HAP-1 (cell line): ENCODE results near the gene DPYSL5.
A peak's percentile ranks its signal among the peaks of the same experiment; 100 is the strongest.

Source experiments
- DNase-seq, 2 experiments: peaks; one replicate each; pipeline ENCODE4 v3.0.0-alpha.2; 2016 to 2020; ENCODE audit warnings: low spot score in 2 of 2
- H3K27me3 ChIP-seq: fragments of 250-450 bp; sonication (Bioruptor Pico); 2 replicates; pipeline ENCODE4 v1.5.1; 2020; ENCODE audit warnings: low read depth, mild to moderate bottlenecking, moderate library complexity
- H3K36me3 ChIP-seq: fragments of 250-450 bp; sonication (Bioruptor Pico); replicated peaks from 2 replicates; pipeline ENCODE4 v1.5.1; 2020; ENCODE audit warnings: mild to moderate bottlenecking
- H3K4me1 ChIP-seq: fragments of 250-450 bp; sonication (Bioruptor Pico); 2 replicates; pipeline ENCODE4 v1.5.1; 2020; ENCODE audit warnings: mild to moderate bottlenecking
- H3K4me3 ChIP-seq: fragments of 250-450 bp; sonication (Bioruptor Pico); 2 replicates; pipeline ENCODE4 v1.5.1; 2020; ENCODE audit warnings: mild to moderate bottlenecking, moderate library complexity
- H3K9me3 ChIP-seq: fragments of 250-450 bp; sonication (Bioruptor Pico); 2 replicates; pipeline ENCODE4 v1.5.1; 2020; ENCODE audit warnings: mild to moderate bottlenecking, moderate library complexity
- in situ Hi-C: fragments of 300-500 bp; cut with MboI; formaldehyde crosslinking; loops from 3 replicates; pipeline ENCODE4 v1.14.3; 2020; ENCODE audit warnings: low sequenced_read_pairs, inconsistent platforms, mixed read lengths

DPYSL5 gene

GRCh38 chr2:26905341-26906198, 57.6 kb downstream of the DPYSL5 start:
- no peaks in the 10 kb centered on the region for H3K9me3 ChIP-seq
- peaks cover 14% of the 10 kb centered on the region for H3K4me1 ChIP-seq
- no peak overlapping the region for H3K4me3 ChIP-seq
- no peaks in the 10 kb centered on the region for H3K27me3 ChIP-seq
- no peak for DNase-seq
- H3K36me3 ChIP-seq = peaks cover 38% of the 10 kb centered on the region
- in situ Hi-C loops = no loop called here

DNA sequence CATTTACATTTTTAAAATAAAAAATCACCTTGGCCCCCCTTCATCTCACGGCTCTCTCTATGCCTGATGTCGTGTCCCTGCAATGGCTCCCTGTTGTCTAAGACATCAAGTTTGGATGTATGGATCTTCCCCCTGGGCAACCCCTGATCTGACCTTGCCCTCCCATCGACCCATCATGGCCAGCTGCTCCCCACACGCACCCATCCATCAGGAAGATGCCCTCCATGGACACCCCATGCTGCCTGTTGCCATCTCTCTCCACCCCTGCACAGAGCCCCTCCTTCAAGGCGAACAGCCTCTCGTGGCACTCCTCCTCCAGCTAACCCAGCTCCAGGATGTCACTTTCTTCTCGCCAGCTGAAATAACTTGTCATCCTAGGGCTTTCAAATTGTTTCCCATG, 59.5 kb downstream of the DPYSL5 start:
- in situ Hi-C loops = no loop called here
- Histone ChIP-seq H3K27me3 (no peaks in the 10 kb centered on the region), H3K9me3 (no peaks in the 10 kb centered on the region), H3K36me3 (peaks cover 28% of the 10 kb centered on the region), H3K4me1 (peaks cover 12% of the 10 kb centered on the region), H3K4me3 (no peak overlapping the region)
- no peak for DNase-seq

DNA sequence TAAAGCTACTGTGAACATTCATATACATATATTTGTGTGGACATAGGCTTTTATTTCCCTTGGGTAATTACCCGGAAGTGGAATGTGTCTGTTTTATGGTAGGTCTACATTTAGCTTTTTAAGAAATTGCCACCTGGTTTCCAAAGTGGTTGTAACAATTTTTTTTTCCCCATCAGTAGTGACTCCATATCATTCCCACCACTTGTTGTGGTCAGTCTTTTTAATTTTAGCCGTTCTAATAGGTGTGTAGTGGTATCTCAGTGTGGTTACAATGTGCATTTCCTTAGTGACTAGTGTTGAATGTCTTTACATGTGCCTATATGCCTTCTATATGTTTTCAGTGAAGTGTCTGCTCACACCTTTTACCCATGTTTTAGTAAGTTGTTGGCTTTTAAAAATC, 62.2 kb downstream of the DPYSL5 start:
- no peak for DNase-seq
- in situ Hi-C loops = no loop called here
- H3K27me3 ChIP-seq = no peaks in the 10 kb centered on the region
- H3K4me1 ChIP-seq = peaks cover 12% of the 10 kb centered on the region
- H3K36me3 ChIP-seq = peaks cover 24% of the 10 kb centered on the region
- no peak overlapping the region for H3K4me3 ChIP-seq
- H3K9me3 ChIP-seq = no peaks in the 10 kb centered on the region

GRCh38 chr2:26911911-26912861, 64.3 kb downstream of the DPYSL5 start:
- H3K4me3 ChIP-seq = no peak overlapping the region
- no peaks in the 10 kb centered on the region for H3K9me3 ChIP-seq
- no peaks in the 10 kb centered on the region for H3K27me3 ChIP-seq
- in situ Hi-C loops = no loop called here
- peak; percentile 75 to 77 for DNase-seq
- peaks cover 12% of the 10 kb centered on the region for H3K4me1 ChIP-seq
- H3K36me3 ChIP-seq = peaks cover 19% of the 10 kb centered on the region

- Histone ChIP-seq H3K27me3 (no peaks in the 10 kb centered on the region), H3K4me1 (peaks cover 4% of the 10 kb centered on the region), H3K36me3 (peaks cover 19% of the 10 kb centered on the region), H3K9me3 (no peaks in the 10 kb centered on the region), H3K4me3 (no peak overlapping the region)
- in situ Hi-C loops = no loop called here
- no peak for DNase-seq
Measured at GRCh38 chr2:26913606-26913998, 65.7 kb downstream of the DPYSL5 start.

DNA sequence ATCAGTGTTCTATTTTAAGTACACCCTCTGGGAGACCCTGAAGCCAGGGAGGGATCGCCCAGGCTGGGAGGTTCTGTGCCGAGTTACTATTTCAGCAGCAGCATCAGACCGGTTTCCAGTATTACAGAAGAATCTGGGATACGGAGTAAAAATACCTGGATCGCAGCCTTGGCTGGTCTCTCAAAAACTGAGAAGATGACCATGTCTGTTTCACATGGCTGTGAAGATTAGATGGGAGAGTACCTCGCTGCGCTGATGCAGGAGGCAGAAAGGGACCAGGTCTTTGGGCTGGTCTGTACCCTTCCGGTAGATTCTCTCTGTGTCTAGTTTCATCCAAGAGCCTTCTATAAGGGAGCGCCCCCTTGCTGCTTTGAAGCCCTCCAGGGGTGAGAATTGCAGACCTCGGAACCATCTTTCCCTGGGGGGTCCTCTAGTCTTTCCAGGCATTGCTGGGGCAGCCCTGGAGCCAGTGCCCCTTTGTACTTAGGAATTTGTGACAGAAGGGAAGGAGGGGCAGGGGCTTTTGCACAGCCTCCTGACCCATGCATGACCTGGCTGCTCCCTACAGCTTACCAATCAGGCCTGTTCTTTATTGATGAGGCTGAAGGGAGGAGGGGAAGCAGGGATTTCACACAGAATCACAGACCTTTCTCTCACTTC, 66.2 kb downstream of the DPYSL5 start:
- Histone ChIP-seq H3K9me3 (no peaks in the 10 kb centered on the region), H3K4me3 (no peak overlapping the region), H3K27me3 (no peaks in the 10 kb centered on the region), H3K4me1 (peaks cover 4% of the 10 kb centered on the region), H3K36me3 (peaks cover 19% of the 10 kb centered on the region)
- no peak for DNase-seq
- in situ Hi-C loops = no loop called here

GRCh38 chr2:26914659-26915310, 66.9 kb downstream of the DPYSL5 start:
- in situ Hi-C loops = no loop called here
- Histone ChIP-seq H3K9me3 (no peaks in the 10 kb centered on the region), H3K4me3 (no peak overlapping the region), H3K27me3 (no peaks in the 10 kb centered on the region), H3K36me3 (peaks cover 14% of the 10 kb centered on the region), H3K4me1 (peaks cover 4% of the 10 kb centered on the region)
- no peak for DNase-seq

DNA sequence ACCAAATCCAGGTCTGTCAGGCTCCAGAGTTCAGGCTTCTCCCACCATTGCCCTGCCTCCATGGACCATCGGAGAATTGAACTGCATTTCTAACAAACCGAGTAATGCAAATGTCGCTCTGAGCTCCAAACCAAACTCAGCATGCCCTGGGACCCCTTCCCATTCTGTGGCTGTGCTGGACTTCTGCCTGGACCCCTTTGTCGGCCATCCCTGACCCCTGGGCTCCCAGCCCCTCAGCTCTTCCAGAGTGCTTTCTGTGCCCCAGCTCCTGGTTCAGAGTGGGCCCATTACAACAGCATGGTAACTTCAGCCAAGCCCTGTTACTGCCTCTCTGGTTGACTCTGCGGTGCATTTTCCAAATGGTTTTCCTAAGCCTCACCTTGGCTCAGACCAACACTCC, 67.4 kb downstream of the DPYSL5 start:
- H3K4me3 ChIP-seq = no peak overlapping the region
- peaks cover 9% of the 10 kb centered on the region for H3K36me3 ChIP-seq
- DNase-seq = no peak
- H3K27me3 ChIP-seq = no peaks in the 10 kb centered on the region
- H3K4me1 ChIP-seq = peaks cover 4% of the 10 kb centered on the region
- in situ Hi-C loops = no loop called here
- no peaks in the 10 kb centered on the region for H3K9me3 ChIP-seq

GRCh38 chr2:26916128-26916692, 68.3 kb downstream of the DPYSL5 start:
- in situ Hi-C loops = no loop called here
- H3K9me3 ChIP-seq = no peaks in the 10 kb centered on the region
- no peaks in the 10 kb centered on the region for H3K27me3 ChIP-seq
- H3K4me3 ChIP-seq = no peak overlapping the region
- peaks cover 9% of the 10 kb centered on the region for H3K36me3 ChIP-seq
- peaks cover 4% of the 10 kb centered on the region for H3K4me1 ChIP-seq
- no peak for DNase-seq

DNA sequence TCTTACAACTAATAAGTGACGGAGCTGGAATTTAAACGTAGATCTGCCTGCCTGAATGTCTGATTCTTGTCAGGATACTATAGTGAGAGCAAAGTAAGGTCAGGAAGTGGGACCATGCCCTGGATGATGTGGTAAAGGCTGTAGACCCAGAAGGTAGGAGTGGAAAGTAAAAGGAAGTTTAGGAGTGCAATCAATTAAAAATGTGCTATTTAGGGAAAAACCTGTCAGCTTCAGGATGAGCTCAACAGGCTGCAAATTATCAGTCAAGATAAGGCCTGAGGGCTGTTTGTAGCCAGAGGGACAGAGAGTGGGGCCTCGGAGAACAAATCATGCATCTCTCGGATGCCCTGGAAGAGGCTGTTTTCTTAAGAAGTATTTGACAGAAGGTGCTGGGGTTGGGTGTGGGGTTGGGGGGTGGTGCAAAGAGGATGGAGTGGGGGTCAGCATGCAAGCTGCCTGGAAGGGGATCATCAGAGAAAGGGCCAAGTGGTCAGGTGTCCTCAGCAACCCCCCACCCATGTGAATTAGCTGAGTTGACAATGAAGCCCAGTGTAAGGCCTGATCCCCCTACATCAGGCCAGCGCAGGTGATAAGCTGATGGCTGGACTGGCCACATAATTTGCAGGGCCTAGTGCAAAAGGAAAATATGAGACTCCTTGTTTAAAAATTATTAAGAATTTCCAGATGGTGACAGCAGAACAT, 69.4 kb downstream of the DPYSL5 start:
- in situ Hi-C loops = no loop called here
- Histone ChIP-seq H3K4me3 (no peak overlapping the region), H3K27me3 (no peaks in the 10 kb centered on the region), H3K4me1 (peaks cover 1% of the 10 kb centered on the region), H3K36me3 (peaks cover 9% of the 10 kb centered on the region), H3K9me3 (no peaks in the 10 kb centered on the region)
- no peak for DNase-seq

DNA sequence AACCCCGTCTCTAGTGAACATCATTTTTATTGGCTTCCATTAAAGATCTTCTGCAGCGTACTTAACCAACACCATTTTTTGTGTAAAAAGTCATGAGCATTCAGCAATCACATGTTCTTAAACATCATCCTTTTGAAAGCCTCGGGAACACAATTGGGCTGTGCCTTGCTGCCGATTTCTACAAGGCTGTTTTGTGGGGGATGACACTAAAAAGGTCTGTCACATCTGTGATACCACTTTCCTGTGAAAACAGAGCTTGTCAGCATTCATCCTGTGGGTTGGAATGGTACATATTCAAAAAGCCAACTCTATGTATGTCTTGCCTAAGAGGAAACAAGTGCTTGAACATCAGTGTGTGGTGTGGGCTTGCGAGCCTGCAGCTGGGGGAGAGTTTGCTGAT, 73.4 kb downstream of the DPYSL5 start:
- in situ Hi-C loops = no loop called here
- no peak for DNase-seq

GRCh38 chr2:26922405-26923188, 74.7 kb downstream of the DPYSL5 start:
- Histone ChIP-seq H3K36me3 (peaks cover 11% of the 10 kb centered on the region), H3K4me3 (no peak overlapping the region), H3K27me3 (no peaks in the 10 kb centered on the region), H3K4me1 (no peaks in the 10 kb centered on the region), H3K9me3 (no peaks in the 10 kb centered on the region)
- peak; percentile 52 to 71 for DNase-seq
- in situ Hi-C loops = no loop called here

More for the DNA sequence above, 73.4 kb downstream of the DPYSL5 start:
- no peaks in the 10 kb centered on the region for H3K4me1 ChIP-seq
- no peak overlapping the region for H3K4me3 ChIP-seq
- H3K9me3 ChIP-seq = no peaks in the 10 kb centered on the region
- H3K36me3 ChIP-seq = peaks cover 11% of the 10 kb centered on the region
- H3K27me3 ChIP-seq = no peaks in the 10 kb centered on the region
